22Rv1 (cell line): ENCODE results near the gene STN1.

Experiments used
- CTCF ChIP-seq: fragments of 450-650 bp; IDR thresholded peaks from 2 replicates; pipeline ENCODE4 v1.5.1; 2017; ENCODE audit warnings: mild to moderate bottlenecking
- ZFX ChIP-seq: fragments of 450-650 bp; IDR thresholded peaks from 2 replicates; pipeline ENCODE4 v1.6.1; 2017; ENCODE audit warnings: antibody characterized with exemption, borderline replicate concordance

DNA sequence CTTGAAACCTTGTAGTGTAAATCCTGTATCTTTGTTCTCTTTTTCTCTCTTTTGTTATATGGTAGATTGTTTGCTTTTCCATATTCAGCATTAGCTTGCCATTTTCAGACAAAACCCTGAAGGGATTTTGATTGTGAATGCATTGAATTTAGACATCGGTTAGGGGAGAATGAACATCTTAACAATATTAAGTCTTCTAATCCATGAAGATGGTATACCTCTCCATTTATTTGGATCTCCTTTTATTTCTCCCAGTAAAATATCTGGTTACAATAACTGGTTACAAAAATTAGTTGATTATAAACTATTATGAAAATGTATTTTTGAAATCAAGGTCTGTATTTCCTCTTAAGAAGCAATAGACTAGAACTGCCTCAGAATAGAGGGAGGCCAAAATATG is 36.6 kb upstream of the STN1 start:
- TF ChIP-seq CTCF (no peak), ZFX (no peak)
